GM13976 (cell line): ENCODE data around the gene HIRA.

Source experiments
- DNase-seq: peaks from one replicate; pipeline ENCODE4 v3.0.0; 2012; ENCODE audit warnings: low spot score
- CTCF ChIP-seq: IDR thresholded peaks from 2 replicates; pipeline ENCODE4 v1.5.1; 2012; ENCODE audit warnings: borderline replicate concordance, mild to moderate bottlenecking; ENCODE audit not compliant: insufficient read depth; ENCODE audit errors: extremely low read depth, missing control alignments, control extremely low read depth
- in situ Hi-C: fragments of 300-500 bp; cut with MboI; formaldehyde crosslinking; loops from one replicate; pipeline ENCODE4 v1.12.0; 2022; ENCODE audit warnings: low sequenced_read_pairs, mixed read lengths, inconsistent platforms; ENCODE audit not compliant: unreplicated experiment

Gene HIRA

GRCh38 chr22:19455585-19456370 is 24.2 kb upstream of the HIRA start:
- in situ Hi-C loops = no loop called here
- TF ChIP-seq CTCF = no peak
- DNase-seq = no peak

GRCh38 chr22:19455033-19455432 is 23.5 kb upstream of the HIRA start:
- no peak for DNase-seq
- in situ Hi-C loops = no loop called here
- TF ChIP-seq CTCF = no peak

GRCh38 chr22:19454156-19454555 is 22.6 kb upstream of the HIRA start:
- no peak for DNase-seq
- in situ Hi-C loops = no loop called here
- no peak for TF ChIP-seq CTCF

DNA sequence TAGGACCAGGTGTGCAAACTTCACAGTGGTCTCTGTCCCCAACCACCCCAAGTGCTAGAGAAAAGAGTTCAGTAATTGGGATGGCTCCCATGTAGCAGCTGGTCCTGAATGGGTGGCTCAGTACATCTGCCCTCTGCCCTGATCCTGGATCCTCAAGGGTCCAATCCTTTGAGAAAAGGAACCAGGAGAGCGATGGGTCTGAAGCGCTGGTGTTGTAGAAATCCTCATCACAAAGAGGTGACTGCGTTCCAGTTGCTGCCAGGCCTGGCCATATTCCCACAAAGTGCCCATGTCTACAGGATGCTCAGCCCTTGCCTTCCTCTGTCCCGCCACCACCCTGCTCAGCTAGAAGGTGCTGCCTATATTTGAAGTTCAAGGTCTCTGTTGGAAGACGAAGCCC is 22.2 kb upstream of the HIRA start:
- TF ChIP-seq CTCF = no peak
- in situ Hi-C loops = no loop called here
- no peak for DNase-seq

- no peak for TF ChIP-seq CTCF
- no peak for DNase-seq
- in situ Hi-C loops = no loop called here
These were observed 20.0 kb upstream of the HIRA start for GRCh38 chr22:19451570-19451969.

GRCh38 chr22:19450363-19451175 is 19.0 kb upstream of the HIRA start:
- in situ Hi-C loops = no loop called here
- no peak for DNase-seq
- TF ChIP-seq CTCF = no peak

- TF ChIP-seq CTCF = no peak
- no peak for DNase-seq
- in situ Hi-C loops = no loop called here
These were observed 17.9 kb upstream of the HIRA start for GRCh38 chr22:19449422-19449767.
